ENCODE data around the gene KHDRBS1.
"Not testable (repeated sequence)": the region's sequence is repeated elsewhere in the genome, so short reads cannot be mapped to it uniquely, and the experiment has no call there.

Gene KHDRBS1

GRCh38 chr1:32013386-32014198 lies at the start of gene KHDRBS1:
KHDRBS1 (plus strand) TSS chr1:32013868; CDS start chr1:32013996, 128 bp downstream.
- peak; percentile 99 for DNase-seq (ENCODE audit: low read depth in 2 of 2)

- DNase-seq (ENCODE audit: low read depth in 2 of 2): no peak
These were observed 42.8 kb upstream of the KHDRBS1 start for GRCh38 chr1:31970873-31971272.

- DNase-seq (ENCODE audit: low read depth in 2 of 2): no peak
These were observed 37.3 kb upstream of the KHDRBS1 start for GRCh38 chr1:31976401-31976800.

GRCh38 chr1:31977385-31978131 lies 36.1 kb upstream of the KHDRBS1 start:
- peak; percentile 88 to 89 for DNase-seq (ENCODE audit: low read depth in 2 of 2)

GRCh38 chr1:31978843-31979400 lies 34.7 kb upstream of the KHDRBS1 start:
- DNase-seq (ENCODE audit: low read depth in 2 of 2): peak in 1 of 2 experiments; percentile 47

- no peak for DNase-seq (ENCODE audit: low read depth in 2 of 2)
These were observed 32.7 kb upstream of the KHDRBS1 start for GRCh38 chr1:31980835-31981455.

GRCh38 chr1:31981456-31981839 lies 32.2 kb upstream of the KHDRBS1 start:
- DNase-seq (ENCODE audit: low read depth in 2 of 2): no peak

GRCh38 chr1:31981972-31982371 lies 31.7 kb upstream of the KHDRBS1 start:
- DNase-seq (ENCODE audit: low read depth in 2 of 2): no peak

- DNase-seq (ENCODE audit: low read depth in 2 of 2): no peak
These were observed 29.0 kb upstream of the KHDRBS1 start for GRCh38 chr1:31984419-31985347.

- no peak for DNase-seq (ENCODE audit: low read depth in 2 of 2)
These were observed 28.2 kb upstream of the KHDRBS1 start for GRCh38 chr1:31985430-31985829.

GRCh38 chr1:31987135-31987619 lies 26.5 kb upstream of the KHDRBS1 start:
- peak; percentile 20 to 31 for DNase-seq (ENCODE audit: low read depth in 2 of 2)

GRCh38 chr1:31989964-31990363 lies 23.7 kb upstream of the KHDRBS1 start:
- no peak for DNase-seq (ENCODE audit: low read depth in 2 of 2)

GRCh38 chr1:31991182-31991581 lies 22.5 kb upstream of the KHDRBS1 start:
- DNase-seq (ENCODE audit: low read depth in 2 of 2): no peak

GRCh38 chr1:31995263-31995662 lies 18.4 kb upstream of the KHDRBS1 start:
- DNase-seq (ENCODE audit: low read depth in 2 of 2): no peak

GRCh38 chr1:31996121-31996520 lies 17.5 kb upstream of the KHDRBS1 start:
- DNase-seq (ENCODE audit: low read depth in 2 of 2): not testable (repeated sequence)

GRCh38 chr1:32001863-32002262 lies 11.8 kb upstream of the KHDRBS1 start:
- DNase-seq (ENCODE audit: low read depth in 2 of 2): no peak

GRCh38 chr1:32002285-32002684 lies 11.4 kb upstream of the KHDRBS1 start:
- DNase-seq (ENCODE audit: low read depth in 2 of 2): not testable (repeated sequence)

- no peak for DNase-seq (ENCODE audit: low read depth in 2 of 2)
These were observed 8.1 kb upstream of the KHDRBS1 start for GRCh38 chr1:32005522-32005921.

GRCh38 chr1:32007591-32007940 lies 6.1 kb upstream of the KHDRBS1 start:
- no peak for DNase-seq (ENCODE audit: low read depth in 2 of 2)

- no peak for DNase-seq (ENCODE audit: low read depth in 2 of 2)
These were observed 3.4 kb upstream of the KHDRBS1 start for GRCh38 chr1:32010246-32010645.
